WTC11 (cell line): ENCODE measurements around the gene ZNF799. TPM values are rescaled to one million over a fixed set of nuclear protein-coding genes. Genes with fewer than 3 reads are reported as not detected.
"Not testable (repeated sequence)": the region's sequence is repeated elsewhere in the genome, so short reads cannot be mapped to it uniquely, and the experiment has no call there.

Source experiments
- ATAC-seq: fragments of 200-7000 bp; cut with Tn5 transposase; 2 replicates; pipeline ENCODE4 v1.10.0; 2021; ENCODE audit warnings: mild to moderate bottlenecking, moderate library complexity
- CTCF ChIA-PET: fragments of 300-600 bp; sonication (Branson Sonifier 250); formaldehyde crosslinking; loops from one replicate; lab custom pipeline; 2021; ENCODE audit warnings: antibody characterized with exemption; lab: Charles Lee
- POLR2A ChIA-PET: fragments of 350-600 bp; sonication (Branson Sonifier 250); formaldehyde crosslinking; loops from one replicate; lab custom pipeline; 2021; ENCODE audit warnings: antibody characterized with exemption; lab: Charles Lee
- DNase-seq: peaks from one replicate; pipeline ENCODE4 v3.0.0; 2021; ENCODE audit warnings: low spot score
- H3K27ac Mint-ChIP-seq: 2 replicates; pipeline ENCODE4 v1.8.0; 2021; ENCODE audit warnings: mixed read lengths
- H3K27me3 Mint-ChIP-seq: 2 replicates; pipeline ENCODE4 v1.8.0; 2021; ENCODE audit warnings: low read depth, mild to moderate bottlenecking, moderate library complexity, mixed read lengths
- H3K36me3 Mint-ChIP-seq: 2 replicates; pipeline ENCODE4 v1.8.0; 2021; ENCODE audit warnings: mixed read lengths
- H3K4me1 Mint-ChIP-seq: 2 replicates; pipeline ENCODE4 v1.8.0; 2022; ENCODE audit warnings: mixed read lengths
- H3K4me3 Mint-ChIP-seq: 2 replicates; pipeline ENCODE4 v1.8.0; 2021; ENCODE audit warnings: mild to moderate bottlenecking, moderate library complexity, mixed read lengths
- H3K9me3 Mint-ChIP-seq: 2 replicates; pipeline ENCODE4 v1.8.0; 2021; ENCODE audit warnings: mixed read lengths
- ATF1 ChIP-seq: sonication (generic); formaldehyde crosslinking; IDR thresholded peaks from 2 replicates; pipeline ENCODE4 v1.8.1; 2023; ENCODE audit warnings: mild to moderate bottlenecking, moderate library complexity, missing genetic modification reagents
- CREM ChIP-seq: sonication (generic); formaldehyde crosslinking; IDR thresholded peaks from 2 replicates; pipeline ENCODE4 v1.8.1; 2022; ENCODE audit warnings: mild to moderate bottlenecking, missing genetic modification reagents, moderate library complexity
- ELF4 ChIP-seq: sonication (generic); formaldehyde crosslinking; IDR thresholded peaks from 2 replicates; pipeline ENCODE4 v1.8.1; 2022; ENCODE audit warnings: low read depth, mild to moderate bottlenecking, moderate library complexity, missing genetic modification reagents
- ESRRA ChIP-seq: sonication (generic); formaldehyde crosslinking; IDR thresholded peaks from 2 replicates; pipeline ENCODE4 v1.8.1; 2022; ENCODE audit warnings: mild to moderate bottlenecking, missing genetic modification reagents, borderline replicate concordance
- GTF2I ChIP-seq: fragments of 250-450 bp; sonication (Bioruptor Pico); conservative IDR thresholded peaks from 2 replicates; pipeline ENCODE4 v1.4.0; 2021; ENCODE audit warnings: mild to moderate bottlenecking
- HMGA2 ChIP-seq: fragments of 250-450 bp; sonication (Bioruptor Pico); IDR thresholded peaks from 2 replicates; pipeline ENCODE4 v1.4.0; 2021; ENCODE audit warnings: mild to moderate bottlenecking, moderate library complexity
- JAZF1 ChIP-seq: fragments of 250-450 bp; sonication (Bioruptor Pico); IDR thresholded peaks from 2 replicates; pipeline ENCODE4 v1.9.0; 2021; ENCODE audit warnings: moderate library complexity, mild to moderate bottlenecking, inconsistent platforms
- JUN ChIP-seq: sonication (generic); formaldehyde crosslinking; IDR thresholded peaks from 2 replicates; pipeline ENCODE4 v1.8.0; 2023; ENCODE audit warnings: mild to moderate bottlenecking, missing genetic modification reagents
- KAT7 ChIP-seq: sonication (generic); formaldehyde crosslinking; IDR thresholded peaks from 2 replicates; pipeline ENCODE4 v1.8.1; 2023; ENCODE audit warnings: missing genetic modification reagents, mild to moderate bottlenecking, borderline replicate concordance
- RELA ChIP-seq: sonication (generic); formaldehyde crosslinking; IDR thresholded peaks from 2 replicates; pipeline ENCODE4 v1.8.1; 2022; ENCODE audit warnings: missing genetic modification reagents, mild to moderate bottlenecking, borderline replicate concordance
- SMAD4 ChIP-seq: sonication (generic); formaldehyde crosslinking; IDR thresholded peaks from 2 replicates; pipeline ENCODE4 v1.8.0; 2022; ENCODE audit warnings: mild to moderate bottlenecking, missing genetic modification reagents
- STAT6 ChIP-seq: sonication (generic); formaldehyde crosslinking; conservative IDR thresholded peaks from 2 replicates; pipeline ENCODE4 v1.8.1; 2023; ENCODE audit warnings: mild to moderate bottlenecking, low read depth, missing genetic modification reagents, moderate library complexity
- ZBTB21 ChIP-seq: sonication (generic); formaldehyde crosslinking; IDR thresholded peaks from 2 replicates; pipeline ENCODE4 v1.8.1; 2023; ENCODE audit warnings: mild to moderate bottlenecking, missing genetic modification reagents, borderline replicate concordance
- ZMAT4 ChIP-seq: fragments of 250-450 bp; sonication (Bioruptor Pico); IDR thresholded peaks from 2 replicates; pipeline ENCODE4 v1.9.0; 2021; ENCODE audit warnings: mild to moderate bottlenecking
- ZNF121 ChIP-seq: sonication (generic); formaldehyde crosslinking; IDR thresholded peaks from 2 replicates; pipeline ENCODE4 v1.8.0; 2023; ENCODE audit warnings: missing genetic modification reagents
- ZNF219 ChIP-seq: sonication (generic); formaldehyde crosslinking; IDR thresholded peaks from 2 replicates; pipeline ENCODE4 v1.8.0; 2023; ENCODE audit warnings: missing genetic modification reagents, mild to moderate bottlenecking, borderline replicate concordance
- ZNF532 ChIP-seq: fragments of 250-450 bp; sonication (Bioruptor Pico); IDR thresholded peaks from 2 replicates; pipeline ENCODE4 v1.9.0; 2021; ENCODE audit warnings: mild to moderate bottlenecking, borderline replicate concordance
- ZNF671 ChIP-seq: fragments of 250-450 bp; sonication (Bioruptor Pico); IDR thresholded peaks from 2 replicates; pipeline ENCODE4 v1.8.0; 2021; ENCODE audit warnings: mild to moderate bottlenecking
- total RNA-seq: library from RNA; stranded (reverse); gene quantifications from 3 replicates; pipeline ENCODE4 v1.2.3, GENCODE V29; 2021
- TF ChIP-seq, protein P1 (sequence below): sonication (generic); formaldehyde crosslinking; IDR thresholded peaks from 2 replicates; pipeline ENCODE4 v1.8.0; 2022; ENCODE audit warnings: missing genetic modification reagents
- TF ChIP-seq, protein P2 (sequence below): sonication (generic); formaldehyde crosslinking; IDR thresholded peaks from 2 replicates; pipeline ENCODE4 v1.8.1; 2023; ENCODE audit warnings: mild to moderate bottlenecking, missing genetic modification reagents

ZNF799 gene
- total RNA-seq, 1 experiment from 2014 or later, result 3.7 TPM

GRCh38 chr19:12364391-12365235 is 36.5 kb downstream of the ZNF799 start:
- no peak for TF ChIP-seq HMGA2 (CRISPR knock-in tag)
- no peak for TF ChIP-seq CREM (CRISPR knock-in tag)
- TF ChIP-seq STAT6 (CRISPR knock-in tag), result no peak
- TF ChIP-seq, protein P1, sequence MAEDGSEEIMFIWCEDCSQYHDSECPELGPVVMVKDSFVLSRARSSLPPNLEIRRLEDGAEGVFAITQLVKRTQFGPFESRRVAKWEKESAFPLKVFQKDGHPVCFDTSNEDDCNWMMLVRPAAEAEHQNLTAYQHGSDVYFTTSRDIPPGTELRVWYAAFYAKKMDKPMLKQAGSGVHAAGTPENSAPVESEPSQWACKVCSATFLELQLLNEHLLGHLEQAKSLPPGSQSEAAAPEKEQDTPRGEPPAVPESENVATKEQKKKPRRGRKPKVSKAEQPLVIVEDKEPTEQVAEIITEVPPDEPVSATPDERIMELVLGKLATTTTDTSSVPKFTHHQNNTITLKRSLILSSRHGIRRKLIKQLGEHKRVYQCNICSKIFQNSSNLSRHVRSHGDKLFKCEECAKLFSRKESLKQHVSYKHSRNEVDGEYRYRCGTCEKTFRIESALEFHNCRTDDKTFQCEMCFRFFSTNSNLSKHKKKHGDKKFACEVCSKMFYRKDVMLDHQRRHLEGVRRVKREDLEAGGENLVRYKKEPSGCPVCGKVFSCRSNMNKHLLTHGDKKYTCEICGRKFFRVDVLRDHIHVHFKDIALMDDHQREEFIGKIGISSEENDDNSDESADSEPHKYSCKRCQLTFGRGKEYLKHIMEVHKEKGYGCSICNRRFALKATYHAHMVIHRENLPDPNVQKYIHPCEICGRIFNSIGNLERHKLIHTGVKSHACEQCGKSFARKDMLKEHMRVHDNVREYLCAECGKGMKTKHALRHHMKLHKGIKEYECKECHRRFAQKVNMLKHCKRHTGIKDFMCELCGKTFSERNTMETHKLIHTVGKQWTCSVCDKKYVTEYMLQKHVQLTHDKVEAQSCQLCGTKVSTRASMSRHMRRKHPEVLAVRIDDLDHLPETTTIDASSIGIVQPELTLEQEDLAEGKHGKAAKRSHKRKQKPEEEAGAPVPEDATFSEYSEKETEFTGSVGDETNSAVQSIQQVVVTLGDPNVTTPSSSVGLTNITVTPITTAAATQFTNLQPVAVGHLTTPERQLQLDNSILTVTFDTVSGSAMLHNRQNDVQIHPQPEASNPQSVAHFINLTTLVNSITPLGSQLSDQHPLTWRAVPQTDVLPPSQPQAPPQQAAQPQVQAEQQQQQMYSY (CRISPR knock-in tag), result no peak
- no peak for TF ChIP-seq ZNF219 (CRISPR knock-in tag)
- TF ChIP-seq ZNF532, result no peak
- TF ChIP-seq GTF2I (CRISPR knock-in tag), result no peak
- no peak for TF ChIP-seq KAT7 (CRISPR knock-in tag)
- TF ChIP-seq ZMAT4 (CRISPR knock-in tag), result no peak
- TF ChIP-seq ZNF121 (CRISPR knock-in tag), result no peak
- TF ChIP-seq ZBTB21 (CRISPR knock-in tag), result no peak
- no peak for TF ChIP-seq ELF4 (CRISPR knock-in tag)
- TF ChIP-seq RELA (CRISPR knock-in tag), result no peak
- TF ChIP-seq, protein P2, sequence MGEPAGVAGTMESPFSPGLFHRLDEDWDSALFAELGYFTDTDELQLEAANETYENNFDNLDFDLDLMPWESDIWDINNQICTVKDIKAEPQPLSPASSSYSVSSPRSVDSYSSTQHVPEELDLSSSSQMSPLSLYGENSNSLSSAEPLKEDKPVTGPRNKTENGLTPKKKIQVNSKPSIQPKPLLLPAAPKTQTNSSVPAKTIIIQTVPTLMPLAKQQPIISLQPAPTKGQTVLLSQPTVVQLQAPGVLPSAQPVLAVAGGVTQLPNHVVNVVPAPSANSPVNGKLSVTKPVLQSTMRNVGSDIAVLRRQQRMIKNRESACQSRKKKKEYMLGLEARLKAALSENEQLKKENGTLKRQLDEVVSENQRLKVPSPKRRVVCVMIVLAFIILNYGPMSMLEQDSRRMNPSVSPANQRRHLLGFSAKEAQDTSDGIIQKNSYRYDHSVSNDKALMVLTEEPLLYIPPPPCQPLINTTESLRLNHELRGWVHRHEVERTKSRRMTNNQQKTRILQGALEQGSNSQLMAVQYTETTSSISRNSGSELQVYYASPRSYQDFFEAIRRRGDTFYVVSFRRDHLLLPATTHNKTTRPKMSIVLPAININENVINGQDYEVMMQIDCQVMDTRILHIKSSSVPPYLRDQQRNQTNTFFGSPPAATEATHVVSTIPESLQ, result no peak
- no peak for TF ChIP-seq ESRRA (CRISPR knock-in tag)
- TF ChIP-seq JUN (CRISPR knock-in tag), result no peak
- no peak for TF ChIP-seq ATF1
- TF ChIP-seq ZNF671 (CRISPR knock-in tag), result no peak
- no peak for TF ChIP-seq SMAD4 (CRISPR knock-in tag)
- TF ChIP-seq JAZF1 (CRISPR knock-in tag), result no peak
- Mint-ChIP-seq H3K4me1 (peaks cover 13% of the 10 kb centered on the region), H3K27me3 (peaks cover 23% of the 10 kb centered on the region), H3K4me3 (peak overlapping the region; percentile 96), H3K27ac (no peak overlapping the region), H3K9me3 (peaks cover 26% of the 10 kb centered on the region), H3K36me3 (peaks cover 30% of the 10 kb centered on the region)
- ChIA-PET CTCF (interaction anchor here (0.6 to 1.7 kb wide), 18 partner anchors 10 to 485 kb away, joined by 3 to 12 read pairs (median 5); partner anchors contain the start of genes ZNF20, ZNF44, ZNF443 and ZNF563), POLR2A (interaction anchor here (1.0 to 1.5 kb wide), 8 partner anchors 31 to 224 kb away, joined by 3 to 10 read pairs (median 6); partner anchors contain the start of genes ZNF20, ZNF44, ZNF443 and ZNF563)
- no peak for ATAC-seq
- DNase-seq, result peak; percentile 15

DNA sequence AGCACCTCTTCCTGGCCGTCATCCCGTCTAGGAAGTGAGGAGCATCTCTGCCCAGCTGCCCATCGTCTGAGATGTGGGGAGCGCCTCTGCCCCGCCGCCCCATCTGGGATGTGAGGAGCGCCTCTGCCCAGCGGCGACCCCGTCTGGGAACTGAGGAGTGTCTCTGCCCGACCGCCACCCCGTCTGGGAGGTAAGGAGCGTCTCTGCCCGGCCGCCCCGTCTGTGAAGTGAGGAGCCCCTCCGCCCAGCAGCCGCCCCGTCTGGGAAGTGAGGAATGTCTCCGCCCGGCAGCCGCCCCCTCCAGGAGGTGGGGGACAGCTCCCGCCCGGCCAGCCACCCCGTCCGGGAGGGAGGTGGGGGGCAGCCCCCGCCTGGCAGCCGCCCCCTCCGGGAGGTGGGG is 38.8 kb downstream of the ZNF799 start:
- ATAC-seq, H3K27ac Mint-ChIP-seq, DNase-seq, H3K4me3 Mint-ChIP-seq, CTCF ChIA-PET, POLR2A ChIA-PET: not testable (repeated sequence)
- Mint-ChIP-seq H3K36me3 (peaks cover 29% of the 10 kb centered on the region), H3K9me3 (peaks cover 23% of the 10 kb centered on the region), H3K27me3 (peaks cover 23% of the 10 kb centered on the region), H3K4me1 (peaks cover 16% of the 10 kb centered on the region)
